ENCODE data around the gene CLEC2D.

- no peak for TF ChIP-seq CTCF (IDR thresholded peaks at IDR 0.05)
- TF ChIP-seq EZH2 (IDR thresholded peaks at IDR 0.05; ENCODE audit: borderline replicate concordance, insufficient read depth, low read depth, low read length, poor library complexity, severe bottlenecking) = no peak
Measured at GRCh38 chr12:9669019-9669326, 540 bp upstream of the CLEC2D start.
